SK-N-SH treated with all-trans-retinoic acid at 6 μM for 48 hours (cell line): ENCODE results near the gene SLC37A1.

Experiments used
- ESRRG ChIP-seq: fragments of 250-450 bp; sonication (Bioruptor Pico); IDR thresholded peaks from 2 replicates; pipeline ENCODE4 v1.6.1; 2021; ENCODE audit warnings: mild to moderate bottlenecking
- TCF4 ChIP-seq: fragments of 250-450 bp; sonication (Bioruptor Pico); IDR thresholded peaks from 2 replicates; pipeline ENCODE4 v1.8.0; 2021; ENCODE audit warnings: mild to moderate bottlenecking, moderate library complexity, borderline replicate concordance

- TF ChIP-seq TCF4 (no peak), ESRRG (CRISPR knock-in tag) (no peak)
Observed at GRCh38 chr21:42541174-42541573, 27.5 kb downstream of the SLC37A1 start.
